GM19043 (cell line): ENCODE results near the gene GDPD5.
A peak's percentile ranks its signal among the peaks of the same experiment; 100 is the strongest.
"Not testable (repeated sequence)": the region's sequence is repeated elsewhere in the genome, so short reads cannot be mapped to it uniquely, and the experiment has no call there.

Experiments
- ATAC-seq: cut with Tn5 transposase; IDR thresholded peaks from one replicate; pipeline ENCODE4 v1.9.1; 2021; ENCODE audit warnings: low read depth; ENCODE audit not compliant: unreplicated experiment

Gene GDPD5

GRCh38 chr11:75431533-75432525, 93.9 kb downstream of the GDPD5 start:
- no peak for ATAC-seq

- no peak for ATAC-seq
Measured at GRCh38 chr11:75430714-75431532, 94.8 kb downstream of the GDPD5 start.

GRCh38 chr11:75429902-75430713, 95.6 kb downstream of the GDPD5 start:
- ATAC-seq = no peak

DNA sequence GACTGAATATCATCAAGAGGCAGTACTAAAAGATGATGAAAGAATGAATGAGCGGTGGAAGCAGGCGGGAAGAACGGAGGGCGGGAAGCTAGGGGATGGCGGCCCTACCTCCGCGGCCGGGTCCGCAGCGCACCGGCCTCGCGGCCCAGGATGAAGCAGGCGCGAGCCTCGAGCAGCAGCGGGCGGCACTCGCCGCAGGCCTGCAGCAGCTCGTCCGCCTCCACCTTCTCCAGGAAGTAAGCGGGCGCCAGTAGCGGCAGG, 96.2 kb downstream of the GDPD5 start:
- no peak for ATAC-seq

DNA sequence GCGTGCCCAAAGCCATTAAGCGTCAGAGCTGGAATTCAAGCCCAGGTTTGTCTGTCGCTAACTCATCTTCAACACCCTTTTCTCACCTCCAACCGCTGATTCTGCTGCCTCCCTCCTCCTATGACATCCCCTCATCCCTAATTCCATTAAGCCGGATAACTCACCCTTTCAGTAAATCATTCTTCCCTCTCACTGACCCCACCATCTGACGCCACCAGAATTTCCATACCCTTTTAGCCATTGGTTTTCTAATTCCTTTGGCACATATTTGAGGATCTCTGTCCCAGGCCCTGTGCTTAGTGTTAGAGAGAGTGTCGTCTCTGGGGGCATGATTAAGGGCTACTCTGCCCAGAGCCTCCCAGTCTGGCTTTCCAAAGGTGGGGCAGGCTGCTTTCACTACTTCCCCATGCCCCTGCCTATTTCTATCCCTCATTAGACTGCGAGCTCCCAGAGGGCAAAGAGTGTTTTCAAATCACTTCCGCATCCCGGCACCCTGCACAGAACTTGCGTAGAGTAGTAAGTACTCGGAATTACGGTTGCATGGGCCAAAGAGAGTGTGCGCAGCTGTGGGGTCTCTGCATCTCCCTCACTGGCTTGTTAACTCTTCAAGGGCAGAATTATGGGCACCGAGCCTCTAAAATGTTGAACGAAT, 96.6 kb downstream of the GDPD5 start:
- ATAC-seq = no peak

GRCh38 chr11:75428281-75428724, 97.4 kb downstream of the GDPD5 start:
- ATAC-seq = peak; percentile 47

DNA sequence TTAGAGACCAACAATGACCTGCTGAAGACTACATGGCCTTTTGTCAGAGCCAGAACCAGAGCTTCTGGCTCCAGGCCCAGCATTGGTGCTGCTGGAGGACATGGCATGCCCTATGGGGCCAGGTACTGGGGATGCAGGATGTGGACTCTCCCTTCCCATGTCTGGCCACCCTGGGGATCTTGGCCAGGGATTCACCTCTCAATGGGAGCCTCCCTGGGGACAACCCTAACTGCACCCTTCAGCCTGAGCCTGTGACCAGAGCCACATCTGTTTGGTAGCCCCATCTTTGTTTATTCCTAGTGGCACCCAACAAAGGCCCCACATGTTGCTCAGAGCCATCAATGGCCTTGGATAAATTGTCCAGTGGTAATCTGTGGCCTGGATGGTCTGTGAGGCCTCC, 98.6 kb downstream of the GDPD5 start:
- no peak for ATAC-seq

DNA sequence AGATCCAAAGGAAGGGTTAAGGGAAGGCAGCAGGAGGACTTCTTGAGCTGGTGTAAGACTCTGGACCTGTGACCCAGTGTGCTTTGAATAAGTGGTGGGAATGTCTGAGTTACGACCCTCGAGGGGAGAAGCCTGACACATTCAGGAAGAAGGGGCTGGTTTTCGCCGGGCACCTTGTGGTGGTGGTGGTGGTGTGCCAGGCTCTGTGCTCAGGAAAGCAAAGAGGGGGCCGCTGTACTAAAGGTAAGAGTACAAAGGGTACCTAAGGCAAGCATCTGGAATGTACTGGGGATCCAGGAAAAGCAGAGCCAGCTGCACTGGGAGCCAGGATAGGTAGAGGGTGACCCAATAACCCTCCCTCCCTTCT, 99.0 kb downstream of the GDPD5 start:
- ATAC-seq = no peak

GRCh38 chr11:75425422-75425821, 100.3 kb downstream of the GDPD5 start:
- ATAC-seq = no peak

- no peak for ATAC-seq
Measured at GRCh38 chr11:75424396-75424795, 101.3 kb downstream of the GDPD5 start.

GRCh38 chr11:75423721-75424120, 102.0 kb downstream of the GDPD5 start:
- no peak for ATAC-seq

DNA sequence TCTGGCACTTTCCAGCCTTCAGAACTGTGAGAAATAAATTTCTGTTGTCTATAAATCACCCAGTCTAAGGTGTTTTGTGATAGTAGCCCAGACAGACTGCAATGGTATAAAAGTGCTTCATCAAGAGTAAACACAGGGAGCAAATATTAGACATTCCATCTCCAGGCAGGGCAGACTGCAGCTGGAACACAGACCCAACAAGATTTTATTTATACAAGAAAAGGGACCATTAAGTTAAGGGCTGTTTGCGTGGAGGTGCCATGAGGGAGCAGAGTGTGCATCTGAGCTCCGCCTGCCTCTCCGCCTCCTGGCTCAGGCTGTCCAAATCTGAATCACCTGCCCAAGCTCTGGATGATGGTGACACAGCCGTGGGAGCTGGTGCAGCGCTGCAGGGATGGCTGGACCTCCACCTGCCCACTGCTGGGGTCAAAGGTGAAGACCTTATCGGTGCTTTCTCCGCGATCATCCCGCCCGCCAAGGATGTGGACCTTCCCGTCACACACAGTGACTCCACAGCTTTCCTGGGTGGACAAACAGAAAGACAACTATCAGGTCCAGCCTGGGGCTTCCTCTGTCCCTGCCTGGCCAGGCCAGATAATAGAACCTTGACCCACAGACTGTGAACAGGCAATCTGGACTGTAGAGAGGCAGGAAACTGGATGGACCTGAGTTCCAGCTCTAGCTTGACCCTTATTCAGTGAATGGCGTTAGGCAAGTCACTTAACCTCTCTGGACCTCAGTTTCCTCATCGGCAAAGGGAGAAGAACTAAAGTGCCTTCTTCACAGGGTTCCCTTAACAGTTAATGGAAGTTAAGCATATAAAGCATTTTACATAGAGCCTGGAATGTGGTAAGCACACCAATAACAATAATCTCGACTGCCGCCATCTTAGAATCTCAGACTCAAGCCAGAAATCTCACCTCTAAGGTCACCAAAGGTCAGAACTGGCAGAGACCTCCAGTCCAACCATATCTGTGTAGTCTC, 103.2 kb downstream of the GDPD5 start:
- no peak for ATAC-seq

- no peak for ATAC-seq
Measured at GRCh38 chr11:75421902-75422247, 103.9 kb downstream of the GDPD5 start.

DNA sequence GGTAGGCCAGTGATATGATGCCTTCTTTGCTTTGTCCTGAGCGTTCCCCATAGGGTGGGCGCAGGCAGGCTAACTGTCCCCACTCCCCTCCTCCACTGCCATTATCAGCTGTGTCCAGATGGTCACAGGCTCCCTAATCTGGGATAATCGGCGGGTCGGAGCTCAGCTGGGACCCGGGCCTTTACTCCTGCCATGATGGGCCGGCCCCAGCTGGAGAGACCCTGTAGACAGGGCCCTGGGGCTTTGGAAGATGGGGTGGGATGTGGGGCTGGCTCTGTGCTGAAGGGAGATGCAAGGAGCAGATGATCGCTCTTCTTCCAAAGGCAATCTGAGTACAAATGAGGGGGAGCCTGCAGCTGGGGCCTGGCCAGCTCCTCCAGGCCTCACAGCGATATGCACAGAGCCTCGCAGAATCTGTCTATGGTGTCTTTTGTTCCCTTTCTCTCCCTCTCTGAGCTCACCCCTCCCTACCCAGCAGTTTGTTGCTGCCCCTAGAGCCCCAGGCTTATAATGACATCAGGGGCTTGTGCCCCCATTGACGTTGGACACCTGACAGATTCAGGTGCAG, 104.6 kb downstream of the GDPD5 start:
- ATAC-seq = no peak

DNA sequence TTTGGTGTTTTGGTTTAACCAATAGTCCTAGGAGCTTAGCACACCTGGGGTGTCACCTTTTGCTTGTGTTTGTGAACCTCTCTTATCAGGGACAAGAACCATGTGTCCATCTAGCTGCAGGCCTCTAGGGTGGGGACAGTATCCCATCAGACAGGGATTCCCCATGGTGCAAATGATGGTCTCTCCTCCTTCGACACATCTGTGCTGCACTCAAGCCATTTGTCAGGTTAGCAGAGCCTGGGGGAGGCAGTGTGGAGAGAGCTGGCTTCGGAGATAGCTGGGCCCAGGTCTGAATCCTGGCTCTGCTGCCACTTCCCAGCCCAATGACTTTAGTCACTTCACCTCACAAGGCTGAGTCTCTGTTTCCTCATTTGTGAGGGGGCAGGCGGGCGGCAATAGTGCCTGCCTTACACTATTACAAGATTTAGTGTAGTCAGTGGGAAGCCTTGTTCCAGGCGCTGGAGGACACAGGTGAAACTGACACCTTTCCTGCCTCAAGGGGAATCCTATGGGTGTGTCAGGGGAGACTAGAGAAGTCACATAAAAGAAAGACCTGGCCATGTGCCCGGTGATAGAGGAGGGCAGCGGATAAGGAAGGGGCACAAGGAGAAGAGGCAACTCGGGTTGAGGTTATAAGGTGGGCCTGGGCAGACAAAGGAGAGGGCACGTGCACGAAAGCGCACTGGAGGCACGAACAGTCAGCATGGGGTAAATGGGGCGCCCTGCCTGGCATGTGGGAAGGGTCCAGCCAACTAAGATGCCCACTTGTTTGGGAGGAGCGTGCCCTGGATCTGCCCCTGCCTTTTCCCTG, 105.3 kb downstream of the GDPD5 start:
- no peak for ATAC-seq

DNA sequence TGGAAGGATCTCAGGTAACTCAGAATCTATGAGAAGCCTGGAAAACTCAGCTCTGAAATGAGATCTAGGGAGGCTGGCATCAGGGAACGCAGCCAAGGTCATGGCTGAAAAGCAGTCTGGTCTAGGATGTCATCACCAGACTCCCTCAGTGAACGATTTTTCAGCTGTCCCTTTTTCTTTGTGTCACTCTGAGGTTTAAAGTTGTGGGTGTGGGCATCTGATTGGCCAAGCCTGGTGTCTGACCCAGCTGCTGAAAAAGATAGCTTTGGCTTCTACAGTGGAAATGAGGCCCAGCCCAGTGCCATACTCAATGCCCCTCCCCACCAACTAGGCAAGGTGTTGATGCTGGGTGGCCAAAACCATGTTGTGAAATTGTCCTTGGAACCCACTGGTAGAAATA, 111.9 kb downstream of the GDPD5 start:
- no peak for ATAC-seq

DNA sequence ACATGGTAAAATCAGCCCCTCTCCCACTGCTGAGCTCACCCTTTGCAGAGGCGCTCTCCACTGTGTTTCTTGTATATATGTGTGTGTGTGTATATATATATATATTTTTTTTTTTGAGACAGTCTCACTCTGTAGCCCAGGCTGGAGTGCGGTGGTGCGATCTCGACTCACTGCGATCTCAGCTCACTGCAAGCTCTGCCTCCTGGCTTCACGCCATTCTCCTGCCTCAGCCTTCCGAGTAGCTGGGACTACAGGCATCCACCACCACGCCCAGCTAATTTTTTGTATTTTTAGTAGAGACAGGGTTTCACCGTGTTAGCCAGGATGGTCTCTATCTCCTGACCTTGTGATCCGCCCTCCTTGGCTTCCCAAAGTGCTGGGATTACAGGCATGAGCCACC, 112.6 kb downstream of the GDPD5 start:
- ATAC-seq = not testable (repeated sequence)

- ATAC-seq = not testable (repeated sequence)
Measured at GRCh38 chr11:75409971-75410370, 115.8 kb downstream of the GDPD5 start.
